Vagina (tissue), 2 donors: ENCODE data around the gene SCD5. TPM values are rescaled to one million over a fixed set of nuclear protein-coding genes. Genes with fewer than 3 reads are reported as not detected.

Experiments
- DNase-seq, 2 donors: peaks; one replicate each; pipeline ENCODE4 v3.0.0-alpha.2; 2017; ENCODE audit errors: extremely low spot score in 2 of 2
- H3K27ac ChIP-seq: fragments of 200-600 bp; sonication (generic); one replicate; pipeline ENCODE4 v1.5.1; 2019
- H3K27me3 ChIP-seq: fragments of 200-600 bp; sonication (generic); one replicate; pipeline ENCODE4 v1.5.1; 2019
- H3K36me3 ChIP-seq, 2 donors: fragments of 200-600 bp; sonication (generic); one replicate each; pipeline ENCODE4 v1.5.1; 2017 to 2019
- H3K4me1 ChIP-seq: fragments of 200-600 bp; sonication (generic); one replicate; pipeline ENCODE4 v1.5.1; 2019
- H3K4me3 ChIP-seq, 2 donors: fragments of 200-600 bp; sonication (generic); 1 replicate in 1 of 2; 2 replicates in 1 of 2; pipeline ENCODE4 v1.5.1; 2016 to 2019
- H3K9me3 ChIP-seq: fragments of 200-600 bp; sonication (generic); one replicate; pipeline ENCODE4 v1.5.1; 2019
- POLR2A ChIP-seq, 2 donors: fragments of 450-650 bp; IDR thresholded peaks; one replicate each; pipeline ENCODE4 v1.6.1; 2017; ENCODE audit warnings: antibody characterized with exemption in 2 of 2, mild to moderate bottlenecking in 2 of 2, moderate library complexity in 2 of 2
- POLR2AphosphoS5 ChIP-seq, 2 donors: sonication (generic); formaldehyde crosslinking; IDR thresholded peaks; one replicate each; pipeline ENCODE4 v1.9.0; 2017; ENCODE audit warnings: antibody characterized with exemption in 2 of 2, mild to moderate bottlenecking in 2 of 2, low read depth in 1 of 2; ENCODE audit not compliant: insufficient read depth in 1 of 2
- intact Hi-C: fragments of 100-400 bp; cut with DNase I; formaldehyde crosslinking; loops from one replicate; pipeline ENCODE4 v1.15.1; 2023
- total RNA-seq: library from RNA; depleted of rRNA; stranded (reverse); fragments of >200 nt; gene quantifications from one replicate; pipeline ENCODE4 v1.2.3, GENCODE V29; 2016
- TF ChIP-seq, protein P1 (sequence below), 3 experiments: fragments of 450-650 bp in 2 of 3; fragments of 200-600 bp in 1 of 3; sonication (generic) in 1 of 3; IDR thresholded peaks; one replicate each; pipeline ENCODE4 v1.5.1; 2017 to 2019; ENCODE audit warnings: antibody characterized with exemption in 3 of 3, mild to moderate bottlenecking in 2 of 3, moderate library complexity in 2 of 3

Gene SCD5
- total RNA-seq, 1 donor from 2014 or later = 16.9 TPM

DNA sequence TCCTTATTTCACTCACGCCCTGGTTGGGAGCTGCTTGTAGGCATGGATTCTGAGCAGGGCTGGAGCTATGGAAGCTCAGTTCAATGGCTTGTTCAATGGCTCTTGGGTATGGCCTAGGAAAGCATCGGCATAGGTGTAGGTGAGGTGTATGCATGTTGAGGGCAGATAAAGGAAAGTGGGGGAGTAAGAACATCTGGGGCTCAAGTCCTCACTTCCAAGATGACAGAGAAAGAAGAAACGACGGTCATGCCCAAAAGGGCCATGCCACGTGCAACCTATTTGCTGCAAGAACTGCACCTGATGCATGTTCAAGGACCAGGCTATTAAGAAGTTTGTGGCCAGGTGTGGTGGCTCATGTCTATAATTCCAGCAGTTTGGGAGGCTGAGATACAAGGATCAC lies 23.4 kb downstream of the SCD5 start:
- Histone ChIP-seq H3K27ac (no peak overlapping the region), H3K4me1 (no peaks in the 10 kb centered on the region), H3K4me3 (no peak overlapping the region), H3K36me3 (no peaks in the 10 kb centered on the region), H3K27me3 (no peaks in the 10 kb centered on the region), H3K9me3 (no peaks in the 10 kb centered on the region)
- DNase-seq = no peak
- TF ChIP-seq, protein P1, sequence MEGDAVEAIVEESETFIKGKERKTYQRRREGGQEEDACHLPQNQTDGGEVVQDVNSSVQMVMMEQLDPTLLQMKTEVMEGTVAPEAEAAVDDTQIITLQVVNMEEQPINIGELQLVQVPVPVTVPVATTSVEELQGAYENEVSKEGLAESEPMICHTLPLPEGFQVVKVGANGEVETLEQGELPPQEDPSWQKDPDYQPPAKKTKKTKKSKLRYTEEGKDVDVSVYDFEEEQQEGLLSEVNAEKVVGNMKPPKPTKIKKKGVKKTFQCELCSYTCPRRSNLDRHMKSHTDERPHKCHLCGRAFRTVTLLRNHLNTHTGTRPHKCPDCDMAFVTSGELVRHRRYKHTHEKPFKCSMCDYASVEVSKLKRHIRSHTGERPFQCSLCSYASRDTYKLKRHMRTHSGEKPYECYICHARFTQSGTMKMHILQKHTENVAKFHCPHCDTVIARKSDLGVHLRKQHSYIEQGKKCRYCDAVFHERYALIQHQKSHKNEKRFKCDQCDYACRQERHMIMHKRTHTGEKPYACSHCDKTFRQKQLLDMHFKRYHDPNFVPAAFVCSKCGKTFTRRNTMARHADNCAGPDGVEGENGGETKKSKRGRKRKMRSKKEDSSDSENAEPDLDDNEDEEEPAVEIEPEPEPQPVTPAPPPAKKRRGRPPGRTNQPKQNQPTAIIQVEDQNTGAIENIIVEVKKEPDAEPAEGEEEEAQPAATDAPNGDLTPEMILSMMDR (IDR thresholded peaks at IDR 0.05) = no peak
- TF ChIP-seq POLR2A (IDR thresholded peaks at IDR 0.05) (no peak), POLR2AphosphoS5 (IDR thresholded peaks at IDR 0.05; ENCODE audit: insufficient read depth in 1 of 2, low read depth in 1 of 2) (no peak)
- intact Hi-C loops = no loop called here

DNA sequence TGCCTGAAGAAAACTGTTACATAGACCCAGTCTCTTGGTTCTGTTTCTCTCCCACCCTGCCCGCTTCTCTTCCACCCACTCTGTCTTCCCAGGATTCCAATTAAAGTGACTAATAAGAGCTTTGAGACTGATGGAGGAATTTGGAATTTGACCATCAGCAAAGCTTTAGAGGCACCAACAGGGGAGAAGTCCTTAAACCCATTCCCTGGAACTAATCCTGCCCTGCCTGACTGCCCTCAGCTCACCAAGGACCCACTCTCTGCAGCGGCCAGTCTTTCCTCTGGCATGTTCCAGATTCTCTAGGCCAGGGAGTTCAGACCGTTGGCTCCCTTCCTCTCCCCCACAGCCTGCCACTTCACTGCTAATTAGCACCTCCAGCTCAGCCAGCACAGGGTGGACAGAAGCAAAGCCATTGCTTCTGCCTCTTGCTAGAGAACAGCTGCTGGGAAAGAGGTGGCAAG lies 23.9 kb downstream of the SCD5 start:
- DNase-seq = no peak
- Histone ChIP-seq H3K4me3 (no peak overlapping the region), H3K4me1 (no peaks in the 10 kb centered on the region), H3K27ac (no peak overlapping the region), H3K27me3 (no peaks in the 10 kb centered on the region), H3K36me3 (no peaks in the 10 kb centered on the region), H3K9me3 (no peaks in the 10 kb centered on the region)
- TF ChIP-seq, protein P1 (IDR thresholded peaks at IDR 0.05) = no peak
- no peak for TF ChIP-seq POLR2A (IDR thresholded peaks at IDR 0.05)
- intact Hi-C loops = no loop called here

DNA sequence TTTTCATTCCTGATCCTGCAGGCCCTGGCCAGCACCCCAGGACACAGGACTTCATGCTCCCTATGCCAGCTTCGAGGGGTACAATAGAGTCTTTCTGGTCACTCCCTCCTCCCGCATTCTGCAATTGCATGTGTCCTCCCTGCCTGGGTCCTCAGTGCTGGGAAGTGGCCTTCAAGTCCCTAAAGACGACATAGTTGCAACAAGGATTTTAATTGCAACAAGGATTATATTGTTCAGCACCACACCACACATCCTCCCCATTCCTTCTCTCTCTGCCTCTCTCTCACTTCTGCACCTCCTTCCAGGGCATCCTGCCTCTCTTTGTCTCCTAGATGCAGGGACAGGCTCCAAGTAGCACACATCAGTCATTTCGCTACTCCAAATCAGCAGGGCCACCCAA lies 25.5 kb downstream of the SCD5 start:
- no peaks in the 10 kb centered on the region for H3K27me3 ChIP-seq
- H3K4me1 ChIP-seq = no peaks in the 10 kb centered on the region
- TF ChIP-seq, protein P1 (IDR thresholded peaks at IDR 0.05) = no peak
- no peak for TF ChIP-seq POLR2AphosphoS5 (IDR thresholded peaks at IDR 0.05; ENCODE audit: insufficient read depth in 1 of 2, low read depth in 1 of 2)
- no peak for TF ChIP-seq POLR2A (IDR thresholded peaks at IDR 0.05)
- DNase-seq = no peak
- intact Hi-C loops = no loop called here
- H3K27ac ChIP-seq = no peak overlapping the region
- H3K36me3 ChIP-seq = no peaks in the 10 kb centered on the region
- H3K9me3 ChIP-seq = no peaks in the 10 kb centered on the region
- H3K4me3 ChIP-seq = no peak overlapping the region

DNA sequence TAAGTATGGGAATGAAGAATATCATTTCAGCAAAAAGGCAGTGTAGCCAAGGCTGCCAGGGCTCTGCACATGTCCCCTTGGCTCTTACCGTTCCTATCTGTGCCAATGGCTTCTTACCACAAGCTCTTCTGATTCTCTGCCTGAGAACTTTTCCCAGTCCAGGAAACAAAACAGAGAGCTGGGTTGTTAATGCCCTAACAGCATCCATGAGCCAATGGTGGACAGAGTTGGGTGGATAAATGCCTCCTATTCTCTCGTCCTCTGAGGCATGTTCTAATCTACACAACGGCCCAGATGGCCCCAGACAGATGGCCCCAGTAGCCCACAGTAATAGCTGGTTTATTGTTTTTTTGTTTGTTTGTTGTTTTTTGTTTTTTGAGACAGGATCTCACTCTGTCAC lies 28.0 kb downstream of the SCD5 start:
- TF ChIP-seq POLR2A (IDR thresholded peaks at IDR 0.05) (no peak), POLR2AphosphoS5 (IDR thresholded peaks at IDR 0.05; ENCODE audit: insufficient read depth in 1 of 2, low read depth in 1 of 2) (no peak)
- TF ChIP-seq, protein P1 (IDR thresholded peaks at IDR 0.05) = no peak

DNA sequence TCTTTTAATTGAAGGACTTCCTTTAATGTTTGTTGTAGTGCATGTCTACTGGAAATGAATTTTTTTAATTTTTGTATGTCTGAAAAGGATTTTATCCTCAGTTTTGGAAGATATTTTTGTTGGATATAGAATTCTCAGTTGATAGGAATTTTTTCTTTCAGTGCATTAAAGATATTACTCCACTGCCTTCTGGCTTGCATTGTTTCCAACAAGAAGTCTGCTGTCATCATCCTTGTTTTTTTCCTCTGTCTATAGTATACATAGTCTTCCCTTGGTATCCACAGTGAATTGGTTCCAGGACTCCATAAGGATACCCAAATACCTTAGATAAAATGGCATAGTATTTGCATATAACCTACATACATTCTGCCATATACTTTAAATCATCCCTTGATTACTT lies 33.5 kb downstream of the SCD5 start:
- Histone ChIP-seq H3K27me3 (no peaks in the 10 kb centered on the region), H3K4me3 (no peak overlapping the region), H3K4me1 (no peaks in the 10 kb centered on the region), H3K36me3 (no peaks in the 10 kb centered on the region), H3K27ac (no peak overlapping the region), H3K9me3 (no peaks in the 10 kb centered on the region)
- intact Hi-C loops = no loop called here
- TF ChIP-seq POLR2A (IDR thresholded peaks at IDR 0.05) (no peak), POLR2AphosphoS5 (IDR thresholded peaks at IDR 0.05; ENCODE audit: insufficient read depth in 1 of 2, low read depth in 1 of 2) (no peak)
- TF ChIP-seq, protein P1 (IDR thresholded peaks at IDR 0.05) = no peak
- no peak for DNase-seq

More for the DNA sequence above, 28.0 kb downstream of the SCD5 start:
- Histone ChIP-seq H3K9me3 (no peaks in the 10 kb centered on the region), H3K36me3 (no peaks in the 10 kb centered on the region), H3K27me3 (no peaks in the 10 kb centered on the region), H3K4me3 (no peak overlapping the region), H3K27ac (no peak overlapping the region), H3K4me1 (no peaks in the 10 kb centered on the region)
- intact Hi-C loops = no loop called here
- DNase-seq = no peak
